Stimulated activated CD4-positive, alpha-beta T cell treated with anti-CD3 and anti-CD28 coated beads, TNF-alpha, amount 100 ng/mL, for 4 hours (primary cell): ENCODE data around the gene GFPT1.

ENCODE experiments used
- DNase-seq, 3 experiments: peaks; one replicate each; pipeline ENCODE4 v3.0.0-alpha.2; 2020; ENCODE audit warnings: low read depth in 3 of 3

The GFPT1 gene

DNA sequence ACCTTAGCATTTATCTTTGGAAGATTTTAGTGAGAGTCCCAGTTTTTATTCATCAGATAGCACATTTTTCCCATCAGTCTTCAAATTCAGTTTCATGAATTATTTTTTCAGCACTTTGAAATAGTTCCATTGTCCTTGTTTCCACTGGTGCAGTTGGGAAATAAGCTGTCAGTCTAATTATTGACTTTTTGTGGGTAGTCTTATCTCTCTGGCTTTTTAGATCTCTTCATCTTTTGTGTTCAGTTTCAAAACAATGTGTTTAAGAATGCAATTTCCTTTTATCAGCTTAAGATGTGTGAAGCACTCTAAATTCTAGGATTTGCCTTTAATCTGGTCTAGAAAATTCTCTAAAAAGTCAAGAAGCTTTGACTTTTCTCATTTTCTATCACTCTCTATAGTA lies 70.5 kb downstream of the GFPT1 start:
- no peak for DNase-seq

DNA sequence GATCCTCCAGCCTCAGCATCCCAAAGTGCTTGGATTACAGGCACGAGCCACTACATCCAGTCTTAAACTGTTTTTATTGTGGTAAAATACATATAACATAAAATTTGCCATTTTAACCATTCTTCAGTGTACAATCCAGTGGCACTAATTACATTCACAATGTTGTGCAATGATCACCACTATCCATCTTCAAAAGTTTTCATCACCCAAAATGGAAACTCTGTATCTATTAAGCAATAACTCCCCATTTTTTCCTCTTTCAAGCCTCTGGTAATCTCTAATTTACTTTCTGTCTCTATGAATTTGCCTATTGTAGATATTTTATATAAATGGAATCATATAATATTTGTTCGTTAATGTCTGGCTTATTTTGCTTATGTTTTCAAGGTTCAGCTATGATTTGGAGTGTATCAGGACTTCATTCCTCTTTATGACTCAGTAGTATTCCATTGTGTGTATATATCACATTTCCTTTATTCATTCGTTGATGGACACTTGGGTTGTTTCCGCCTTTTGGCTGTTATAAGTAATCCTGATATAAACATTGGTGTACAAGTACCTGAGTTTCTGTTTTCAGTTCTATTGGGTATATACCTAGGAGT lies 71.8 kb downstream of the GFPT1 start:
- no peak for DNase-seq

DNA sequence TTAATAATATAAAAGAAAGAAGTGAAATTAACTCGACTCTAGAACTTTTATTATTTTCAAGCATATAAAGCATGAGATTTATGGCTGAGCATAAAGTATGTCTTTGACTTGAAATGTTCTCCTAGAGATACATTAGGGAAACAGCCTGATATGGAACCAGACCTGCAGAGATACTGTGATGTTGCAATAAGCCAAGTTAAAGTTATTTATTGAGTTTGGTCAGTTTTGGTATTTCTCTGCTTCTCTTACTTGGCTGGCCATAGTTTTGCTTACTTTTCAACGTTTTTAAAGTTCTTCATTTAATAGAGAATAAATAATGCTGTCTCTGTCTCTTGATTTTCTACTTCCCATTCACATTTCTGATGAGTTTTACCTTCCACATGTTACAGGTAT lies 76.0 kb downstream of the GFPT1 start:
- no peak for DNase-seq

DNA sequence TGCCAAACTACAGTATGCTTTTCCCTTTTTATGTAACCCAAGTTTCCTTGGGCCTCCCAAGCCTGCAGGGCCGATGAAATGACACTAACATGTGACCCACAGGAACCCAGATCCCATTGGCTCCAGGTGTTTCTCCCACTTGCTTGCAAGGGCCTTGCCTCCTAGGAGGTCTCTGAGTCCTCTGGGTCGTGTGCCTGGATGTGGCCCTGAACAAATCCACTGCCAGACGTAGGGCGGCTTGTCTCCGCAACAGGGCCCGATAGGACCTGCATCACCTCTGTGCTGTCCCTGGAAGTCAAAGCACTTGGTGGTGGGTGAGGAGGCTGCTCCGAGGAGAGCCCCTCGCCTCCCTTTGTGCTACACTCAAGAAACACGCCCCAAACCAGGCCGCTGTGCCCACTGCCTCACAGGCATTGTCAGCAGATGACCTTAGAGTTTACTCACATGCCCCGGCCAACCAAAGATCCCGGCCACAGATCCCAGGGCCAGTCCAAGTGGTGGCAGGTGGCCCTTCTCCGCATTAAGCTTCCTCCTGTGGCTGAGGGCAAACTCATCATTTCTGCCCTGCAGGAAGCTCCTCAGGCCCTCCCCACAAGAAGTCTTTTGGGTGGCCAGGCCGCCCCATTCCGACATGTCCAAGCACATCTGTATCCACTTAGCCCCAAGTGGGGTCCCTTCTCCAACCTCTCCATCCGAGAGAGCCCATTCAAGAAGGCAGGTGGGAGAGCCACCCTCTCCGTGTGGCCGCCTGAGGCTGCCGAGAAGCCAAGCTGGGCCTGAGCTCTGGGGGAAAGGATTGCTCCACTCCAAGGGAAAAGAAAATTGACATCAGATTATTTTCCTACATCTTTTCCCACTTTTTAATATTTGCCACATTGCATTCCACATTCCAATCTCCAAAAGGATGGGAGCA lies 76.7 kb downstream of the GFPT1 start:
- no peak for DNase-seq

DNA sequence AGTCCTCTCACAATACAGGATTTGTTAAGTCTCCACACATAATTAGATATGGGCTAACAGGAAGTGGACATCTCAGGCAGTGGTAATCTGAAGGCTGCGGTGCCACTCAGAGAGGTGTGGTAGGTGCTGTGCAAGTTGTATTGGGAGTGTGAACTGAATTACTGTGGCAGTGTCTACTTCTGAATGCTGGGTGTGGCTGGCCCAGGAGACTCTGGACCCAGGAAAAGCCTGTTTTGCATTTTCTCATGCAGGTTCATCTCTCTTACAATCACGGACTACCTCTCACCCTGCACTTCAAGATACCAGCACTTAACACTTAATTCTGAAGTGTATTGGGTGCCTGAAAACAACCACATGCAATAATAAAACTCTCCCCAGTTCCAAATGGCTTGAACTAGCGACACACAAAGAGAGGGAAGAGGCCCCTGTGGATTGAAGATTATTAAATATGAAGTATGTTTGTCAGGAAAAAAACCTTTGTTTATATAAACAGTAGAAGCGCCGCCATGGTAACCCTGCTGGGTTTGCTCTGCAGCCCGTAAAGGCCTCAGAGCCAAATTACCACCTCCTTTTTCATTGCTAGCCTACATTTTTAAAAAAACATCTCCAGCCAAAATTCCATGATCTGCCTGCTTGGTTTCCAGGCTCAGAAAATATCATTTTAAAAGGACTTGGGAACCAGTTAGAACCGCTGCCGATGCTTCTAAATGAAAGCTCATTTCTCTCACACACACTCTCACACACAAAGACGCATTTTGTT lies 77.5 kb downstream of the GFPT1 start:
- no peak for DNase-seq

DNA sequence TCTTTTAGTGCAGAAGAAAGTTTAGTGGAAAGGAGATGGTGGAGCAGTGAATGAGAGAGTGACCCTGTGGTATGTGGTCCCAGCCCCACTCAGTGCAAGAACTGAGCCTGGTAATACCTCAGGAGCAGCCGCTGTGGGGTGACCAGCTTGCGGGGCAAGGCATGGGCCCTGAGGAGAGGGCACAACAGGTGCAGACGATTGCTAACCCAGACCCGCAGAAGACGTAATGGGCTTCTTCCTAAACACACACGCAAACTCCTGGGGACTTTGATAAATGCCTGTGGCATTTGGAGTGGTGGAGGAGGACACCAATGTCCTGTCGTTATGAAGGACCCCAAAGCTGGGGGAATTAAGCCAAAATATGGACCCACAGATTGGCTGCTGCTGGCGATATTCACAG lies 78.7 kb downstream of the GFPT1 start:
- DNase-seq, result no peak

DNA sequence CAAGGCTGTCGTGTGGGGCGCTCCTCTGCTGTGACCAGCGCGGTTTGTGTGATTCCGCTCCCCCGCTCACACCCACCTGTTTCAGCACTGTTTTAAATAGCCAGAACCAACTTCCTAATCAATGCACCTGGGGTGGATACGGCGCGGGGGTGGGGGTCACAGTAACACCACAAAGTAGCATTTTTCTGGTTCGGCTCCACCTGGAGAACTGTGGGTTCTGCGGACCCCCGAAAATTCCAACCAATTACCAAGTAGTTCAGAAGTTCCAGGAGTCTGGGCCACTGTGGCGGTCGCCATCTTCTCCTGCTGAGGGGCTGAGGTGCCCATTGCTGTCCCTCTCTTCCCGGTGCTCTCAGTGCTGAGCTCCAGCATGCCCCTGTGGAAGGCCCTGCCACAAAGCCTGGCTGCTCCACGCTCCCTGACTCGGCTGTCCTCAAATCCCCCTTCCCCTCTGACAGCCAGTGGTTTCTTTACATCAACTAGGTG lies 79.4 kb downstream of the GFPT1 start:
- no peak for DNase-seq

DNA sequence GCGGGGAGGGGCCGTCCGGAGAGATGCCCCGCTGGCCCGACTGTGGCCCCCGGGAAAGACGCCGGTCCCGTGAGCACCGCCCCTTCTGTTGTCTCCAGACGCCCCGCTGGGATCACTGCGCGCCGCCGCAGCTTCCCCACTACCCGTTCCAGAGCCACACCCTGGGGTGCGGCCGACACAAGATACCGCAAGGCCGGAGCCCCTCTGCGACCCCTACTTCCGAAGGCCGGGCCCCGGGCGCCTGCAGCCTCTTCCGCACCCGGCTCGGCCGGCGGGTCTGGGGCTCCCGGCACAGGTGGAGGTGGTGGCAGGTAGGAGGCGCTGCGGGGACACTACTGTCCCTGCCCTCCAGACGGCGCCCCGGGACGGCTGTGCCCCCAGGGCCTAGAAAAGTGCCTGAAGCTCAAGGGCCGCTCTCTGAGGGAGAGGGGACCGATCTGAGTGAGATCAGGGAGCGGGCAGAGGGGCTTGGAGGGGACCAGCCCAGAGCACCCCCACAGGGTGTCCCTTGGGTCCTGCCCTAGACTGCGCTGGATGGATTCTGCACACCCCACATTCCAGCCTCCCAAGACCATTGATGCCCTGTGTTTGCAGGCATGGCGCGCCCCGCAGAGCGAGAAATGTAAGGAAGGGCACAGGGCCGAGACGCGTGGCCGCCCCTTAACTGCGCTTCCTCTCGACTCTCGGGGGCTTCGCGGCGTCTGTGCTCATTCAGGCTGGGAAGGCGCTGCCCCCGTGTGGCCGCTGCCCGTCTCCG lies 80.0 kb downstream of the GFPT1 start:
- peak; percentile 22 to 43 (median 33) for DNase-seq

DNA sequence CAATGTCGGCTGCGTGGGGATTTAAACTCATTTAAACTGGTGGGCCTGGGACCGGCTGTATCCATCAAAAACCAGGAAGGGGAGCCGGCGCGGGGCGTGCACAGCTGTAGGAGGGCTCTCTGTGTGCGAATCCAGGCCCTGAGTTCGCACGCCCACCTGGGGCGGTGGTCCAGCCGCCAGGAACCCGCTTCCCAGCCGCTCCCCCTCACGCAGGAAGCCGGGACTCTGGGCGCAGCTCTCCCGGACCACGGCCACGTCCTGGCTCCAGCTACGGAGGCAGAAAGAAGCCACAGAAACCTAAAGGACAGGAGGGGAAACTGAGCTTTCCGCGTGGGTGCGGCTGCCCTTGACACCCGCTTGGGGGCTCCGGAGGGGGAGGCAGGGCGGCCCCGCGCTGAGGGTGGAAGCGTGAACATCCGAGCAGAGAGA lies 80.6 kb downstream of the GFPT1 start:
- DNase-seq, result no peak

DNA sequence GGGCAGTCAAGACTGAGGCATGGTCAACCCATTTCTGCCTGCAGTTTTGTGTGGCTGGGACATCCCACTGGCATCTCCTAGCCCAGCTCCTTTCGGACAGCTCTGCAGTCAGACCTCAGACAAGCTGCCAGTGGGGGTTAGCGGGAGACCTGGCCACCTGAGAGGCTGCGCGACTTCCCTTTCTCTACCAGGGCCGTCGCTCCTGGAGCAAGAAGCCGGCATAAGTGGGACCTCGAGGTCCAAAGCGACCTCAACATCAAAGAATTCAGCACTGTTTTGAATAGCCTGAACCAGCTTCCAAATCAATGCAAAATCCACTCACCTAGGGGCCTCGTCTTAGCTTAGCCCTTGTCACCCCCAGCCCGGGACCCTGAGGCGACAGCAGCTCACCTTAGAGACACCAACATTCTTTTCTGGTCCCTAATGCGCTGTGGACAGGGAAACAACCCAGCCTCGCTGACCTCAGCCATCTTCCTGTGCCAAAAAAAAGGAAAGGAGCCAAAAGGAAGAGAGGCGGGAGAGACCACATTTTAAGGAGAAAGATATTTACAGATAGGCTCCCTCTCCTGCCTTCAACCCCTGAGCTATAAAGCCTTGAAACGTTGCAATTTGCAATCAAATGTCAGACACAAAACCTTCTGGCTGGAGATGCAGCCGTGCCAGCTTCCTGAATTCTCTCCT lies 81.2 kb downstream of the GFPT1 start:
- no peak for DNase-seq

DNA sequence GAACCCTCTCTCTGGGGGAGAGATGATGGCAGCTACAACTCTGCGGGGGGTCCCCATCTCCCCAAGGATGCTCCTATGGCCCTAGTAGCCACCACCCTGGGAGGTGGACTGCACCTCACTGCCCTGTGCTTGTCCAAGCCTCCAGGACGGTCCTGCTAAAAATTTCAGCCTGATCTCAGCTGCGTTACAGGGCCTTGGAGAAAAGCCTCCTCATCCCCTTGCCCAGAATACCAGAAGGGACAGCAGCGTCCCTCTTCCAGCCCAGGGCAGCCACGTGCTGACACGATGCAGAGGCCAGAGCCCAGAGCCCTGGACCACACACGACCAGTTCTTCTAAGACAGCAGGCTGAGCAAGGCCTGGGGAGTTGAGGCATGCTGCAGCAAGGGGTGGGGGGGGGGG lies 81.9 kb downstream of the GFPT1 start:
- DNase-seq, result no peak

DNA sequence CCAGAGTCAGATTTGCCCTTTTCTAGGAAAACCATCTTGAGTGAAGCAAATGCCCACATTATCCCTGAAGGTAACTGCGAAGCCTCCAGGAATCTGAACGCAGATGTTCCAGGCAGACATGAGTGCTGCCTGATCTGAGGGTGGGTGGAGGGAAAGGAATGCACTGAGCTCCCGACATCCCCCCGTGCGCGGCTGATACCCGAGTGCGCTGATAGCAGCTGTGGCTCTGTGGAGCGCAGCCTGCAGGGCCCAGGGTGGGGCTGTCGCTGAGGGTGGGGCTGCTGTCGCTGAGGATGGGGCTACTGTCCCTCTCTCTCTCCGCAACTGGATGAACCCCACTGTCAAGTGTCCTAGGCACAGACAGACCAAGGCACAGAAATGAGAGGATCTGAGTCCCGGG lies 82.4 kb downstream of the GFPT1 start:
- DNase-seq, result no peak

DNA sequence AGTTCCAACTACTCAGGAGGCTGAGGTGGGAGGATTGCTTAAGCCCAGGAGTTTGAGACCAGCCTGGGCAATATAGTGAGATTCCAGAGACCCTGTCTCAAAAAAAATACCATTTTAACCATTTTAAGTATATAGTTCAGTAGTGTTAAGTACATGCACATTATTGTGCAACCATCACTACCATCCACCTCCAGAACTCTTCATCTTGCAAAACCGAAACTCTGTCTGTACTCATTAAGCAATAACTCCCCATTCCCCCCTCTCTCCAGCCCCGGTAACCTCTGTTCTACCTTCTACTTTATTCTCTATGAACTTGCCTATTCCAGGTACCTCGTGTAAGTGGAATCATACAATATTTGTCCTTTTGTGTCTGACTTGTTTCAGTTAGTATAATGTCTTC lies 86.4 kb downstream of the GFPT1 start:
- DNase-seq, result no peak

DNA sequence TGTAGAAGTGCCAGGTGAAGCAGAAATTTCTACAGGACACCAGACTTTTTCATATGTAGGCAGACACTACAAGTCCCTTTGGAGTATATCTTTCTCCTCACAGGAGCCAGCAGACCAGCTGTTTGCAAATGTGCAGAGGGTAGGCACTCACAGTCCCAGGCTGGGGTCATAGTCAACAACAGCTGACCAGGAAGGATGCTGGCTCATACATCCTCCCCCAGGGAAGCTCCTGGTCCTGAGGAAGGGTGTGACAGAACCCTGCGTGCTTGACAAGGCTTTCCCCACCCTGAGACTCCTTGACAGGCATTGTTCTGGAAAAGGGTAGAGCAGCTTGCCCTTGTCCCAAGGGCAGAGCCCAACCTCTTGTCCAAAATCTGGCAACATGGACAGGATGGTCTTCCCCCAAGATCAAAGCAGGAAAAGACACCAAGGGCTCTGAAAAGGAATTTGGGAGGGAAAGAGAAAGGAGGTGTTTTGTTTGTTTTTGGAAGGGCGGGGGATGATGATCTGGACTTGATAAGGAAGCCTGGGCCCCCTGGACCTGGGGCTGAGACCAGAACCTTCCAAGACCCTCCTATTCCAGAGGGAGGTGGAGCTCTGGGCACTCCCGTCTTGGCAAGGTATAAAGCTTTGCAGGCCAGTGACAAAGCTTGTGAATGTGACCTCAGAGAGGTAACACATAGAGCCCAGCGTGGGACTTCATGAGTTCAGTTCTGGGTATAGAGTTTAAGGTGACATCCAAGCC lies 87.1 kb downstream of the GFPT1 start:
- no peak for DNase-seq

DNA sequence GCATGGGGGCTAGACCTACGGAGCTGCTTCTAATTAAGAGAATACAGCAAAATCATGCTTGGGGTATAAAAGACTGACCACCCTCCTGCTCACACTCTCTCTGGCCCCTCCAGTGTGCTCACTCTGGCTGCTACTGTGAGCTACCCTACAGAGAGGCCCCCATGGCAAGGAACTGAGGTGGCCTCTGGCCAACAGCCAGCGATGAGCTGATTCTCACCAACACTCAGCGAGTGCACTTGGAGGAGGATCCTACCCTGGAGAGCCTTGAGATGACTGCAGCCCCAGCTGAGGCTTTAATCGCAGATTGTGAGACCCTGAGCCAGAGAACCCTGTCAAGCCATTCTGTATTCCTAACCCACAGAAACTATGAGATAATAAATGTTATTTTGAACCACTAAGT lies 88.2 kb downstream of the GFPT1 start:
- DNase-seq, result no peak

DNA sequence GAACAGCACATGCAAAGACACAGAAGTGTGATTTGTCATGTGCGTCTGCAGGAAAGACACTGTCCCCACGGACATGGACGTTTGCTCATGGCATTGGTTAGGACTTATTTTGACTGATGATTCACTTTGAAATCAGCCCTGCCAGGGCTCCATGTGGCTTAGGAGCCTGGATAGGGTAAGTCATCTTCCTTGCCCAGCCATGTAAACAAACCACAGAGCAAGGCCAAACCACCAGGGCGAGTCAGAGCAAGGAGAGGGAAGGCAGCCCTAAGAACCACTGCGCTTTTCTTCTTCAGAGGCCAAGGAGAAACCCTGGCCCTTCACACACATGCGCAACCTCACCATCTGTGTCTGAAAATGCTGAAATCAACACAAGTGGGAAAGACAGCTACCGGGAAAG lies 88.8 kb downstream of the GFPT1 start:
- no peak for DNase-seq

DNA sequence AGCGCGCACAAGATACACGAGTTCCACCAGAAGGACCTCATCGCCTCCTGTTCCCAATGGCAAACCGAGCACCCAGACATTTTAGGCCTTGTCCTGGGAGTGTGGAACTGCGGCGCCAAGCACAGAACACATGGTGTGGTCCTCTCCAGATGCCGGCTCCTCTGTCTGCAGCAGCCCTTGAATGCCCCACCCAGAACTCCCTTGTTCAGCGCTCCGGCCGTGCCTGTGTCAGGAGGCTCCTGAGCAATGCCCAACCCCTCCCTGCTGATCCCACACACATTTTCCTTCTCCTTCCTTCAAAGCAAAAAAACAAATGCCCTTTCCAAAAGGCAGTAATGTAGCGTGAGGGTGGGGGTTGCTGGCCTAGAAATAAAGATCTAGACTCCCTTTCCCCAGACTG lies 89.8 kb downstream of the GFPT1 start:
- DNase-seq, result no peak

DNA sequence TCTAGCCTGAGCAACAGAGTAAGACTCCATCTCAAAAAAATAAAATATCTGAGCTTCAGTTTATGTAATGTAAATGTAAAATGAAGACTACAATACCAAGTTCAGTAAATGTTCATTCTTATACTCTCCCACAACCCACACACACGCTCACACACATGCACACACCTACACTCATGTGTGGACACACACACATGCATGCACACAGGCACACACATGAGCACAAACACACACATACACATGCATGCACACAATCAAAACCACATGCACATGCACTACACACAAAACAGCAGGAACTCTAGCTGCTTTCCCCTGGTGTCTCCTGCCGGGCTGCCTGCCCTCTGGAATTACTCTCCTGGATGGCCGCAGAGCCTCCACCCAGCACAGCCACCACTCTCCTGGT lies 90.6 kb downstream of the GFPT1 start:
- DNase-seq, result no peak

DNA sequence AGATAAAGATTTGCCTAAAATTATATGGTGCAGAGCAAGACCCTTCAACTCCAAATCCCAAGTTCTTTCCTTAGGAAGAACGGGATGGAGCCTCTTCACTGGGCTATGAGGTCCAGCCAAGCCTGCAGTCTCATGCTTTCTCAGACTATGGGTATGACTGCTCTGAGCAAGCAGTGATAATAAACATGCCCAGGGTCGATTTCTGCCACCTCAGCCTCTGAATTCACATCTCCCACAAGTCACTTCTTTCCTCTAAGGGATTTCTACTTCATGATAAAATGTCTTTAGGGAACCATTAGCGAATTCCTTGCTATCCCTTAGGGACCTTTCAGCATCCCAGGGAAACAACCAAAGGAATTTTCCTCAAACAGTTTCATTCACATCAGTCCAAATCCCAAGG lies 94.8 kb downstream of the GFPT1 start:
- no peak for DNase-seq

DNA sequence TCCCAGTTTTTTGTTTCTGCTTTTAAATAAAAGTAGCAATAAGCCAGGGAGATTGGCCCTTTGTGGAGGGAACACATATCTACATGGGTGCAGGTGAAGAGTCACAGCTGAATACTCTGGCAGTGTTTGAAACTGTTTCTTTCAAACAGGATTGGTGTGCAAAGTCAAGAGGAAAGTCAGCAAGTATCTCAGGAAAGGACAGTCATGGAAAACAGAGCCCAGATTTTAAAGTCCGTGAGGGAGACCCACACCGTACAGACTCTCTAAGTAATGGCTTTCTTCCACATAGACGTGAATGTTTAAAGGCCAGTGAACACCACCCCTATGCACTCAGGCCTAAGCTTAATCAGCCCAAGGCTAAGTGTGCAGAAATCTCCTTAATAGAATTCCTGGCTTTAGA lies 95.3 kb downstream of the GFPT1 start:
- no peak for DNase-seq
